HEK293 (cell line): ENCODE data around the gene VEGFB.

Experiments
- CTCF ChIA-PET: fragments of 350-600 bp; formaldehyde crosslinking; extraction: SDS; loops from one replicate; lab custom pipeline; 2021; ENCODE audit warnings: antibody characterized with exemption; lab: Yijun Ruan, JAX
- POLR2A ChIA-PET: fragments of 300-600 bp; formaldehyde crosslinking; extraction: SDS; loops from one replicate; lab custom pipeline; 2020; ENCODE audit warnings: antibody characterized with exemption, inconsistent platforms; lab: Yijun Ruan, JAX
- H3K27ac ChIP-seq: fragments of 200-500 bp; sonication (Bioruptor generic); 2 replicates; pipeline ENCODE4 v1.5.1; 2014; ENCODE audit warnings: low read depth, low read length, control low read depth, inconsistent platforms; ENCODE audit errors: extremely low read depth
- H3K36me3 ChIP-seq, 2 experiments: fragments of 200-500 bp in 1 of 2; sonication (Bioruptor generic) in 1 of 2; 1 replicate in 1 of 2; 2 replicates in 1 of 2; pipeline ENCODE4 v1.5.1; 2014 to 2017; ENCODE audit warnings: inconsistent platforms in 2 of 2, low read length in 2 of 2; ENCODE audit not compliant: control insufficient read depth in 2 of 2, insufficient read depth in 1 of 2
- H3K4me1 ChIP-seq: fragments of 200-500 bp; sonication (Bioruptor generic); 2 replicates; pipeline ENCODE4 v1.5.1; 2014; ENCODE audit warnings: mild to moderate bottlenecking, low read length, inconsistent platforms; ENCODE audit not compliant: control insufficient read depth, insufficient read depth
- H3K4me3 ChIP-seq: 2 replicates; pipeline ENCODE4 v1.5.1; 2011; ENCODE audit warnings: low read depth, mild to moderate bottlenecking, control low read depth, low read length, moderate library complexity
- H3K9me3 ChIP-seq: fragments of 200-500 bp; sonication (Bioruptor generic); 2 replicates; pipeline ENCODE4 v1.5.1; 2014; ENCODE audit warnings: low read depth, low read length, inconsistent platforms; ENCODE audit not compliant: control insufficient read depth, insufficient read depth
- ELK4 ChIP-seq: IDR thresholded peaks from 2 replicates; pipeline ENCODE4 v1.6.1; 2011; ENCODE audit warnings: mild to moderate bottlenecking, low read depth, low read length, borderline replicate concordance
- GLI4 ChIP-seq: fragments of 450-650 bp; formaldehyde crosslinking; IDR thresholded peaks from 2 replicates; pipeline ENCODE4 v1.5.1; 2016; ENCODE audit warnings: missing biosample characterization, missing genetic modification characterization
- KLF7 ChIP-seq: fragments of 450-650 bp; formaldehyde crosslinking; IDR thresholded peaks from 2 replicates; pipeline ENCODE4 v1.5.1; 2016; ENCODE audit warnings: missing biosample characterization, missing genetic modification characterization, borderline replicate concordance
- KLF9 ChIP-seq: fragments of 450-650 bp; formaldehyde crosslinking; IDR thresholded peaks from 2 replicates; pipeline ENCODE4 v1.5.1; 2016; ENCODE audit warnings: missing biosample characterization, missing genetic modification characterization, low read depth
- SP3 ChIP-seq: fragments of 450-650 bp; formaldehyde crosslinking; IDR thresholded peaks from 2 replicates; pipeline ENCODE4 v1.5.1; 2016; ENCODE audit warnings: missing biosample characterization, missing genetic modification characterization
- TCF7L2 ChIP-seq: IDR thresholded peaks from 2 replicates; pipeline ENCODE4 v1.6.1; 2011; ENCODE audit warnings: low read depth, mild to moderate bottlenecking, inconsistent platforms, low read length, moderate library complexity, borderline replicate concordance
- ZBTB11 ChIP-seq: fragments of 450-650 bp; formaldehyde crosslinking; conservative IDR thresholded peaks from 2 replicates; pipeline ENCODE4 v1.5.1; 2016; ENCODE audit warnings: low read depth, missing biosample characterization, missing genetic modification characterization
- ZFP41 ChIP-seq: fragments of 450-650 bp; formaldehyde crosslinking; IDR thresholded peaks from 2 replicates; pipeline ENCODE4 v1.5.1; 2016; ENCODE audit warnings: missing biosample characterization, missing genetic modification characterization, borderline replicate concordance
- ZNF121 ChIP-seq: fragments of 450-650 bp; formaldehyde crosslinking; IDR thresholded peaks from 2 replicates; pipeline ENCODE4 v1.5.1; 2016; ENCODE audit warnings: missing biosample characterization, missing genetic modification characterization
- ZNF140 ChIP-seq: fragments of 450-650 bp; formaldehyde crosslinking; IDR thresholded peaks from 2 replicates; pipeline ENCODE4 v1.5.1; 2016; ENCODE audit warnings: missing biosample characterization, missing genetic modification characterization
- ZNF169 ChIP-seq: fragments of 450-650 bp; formaldehyde crosslinking; IDR thresholded peaks from 2 replicates; pipeline ENCODE4 v1.5.1; 2016; ENCODE audit warnings: missing biosample characterization, missing genetic modification characterization
- ZNF174 ChIP-seq: fragments of 450-650 bp; formaldehyde crosslinking; IDR thresholded peaks from 2 replicates; pipeline ENCODE4 v1.5.0; 2017; ENCODE audit warnings: missing biosample characterization, mild to moderate bottlenecking, missing genetic modification characterization
- ZNF214 ChIP-seq: fragments of 450-650 bp; formaldehyde crosslinking; IDR thresholded peaks from 2 replicates; pipeline ENCODE4 v1.5.1; 2017; ENCODE audit warnings: missing biosample characterization, mild to moderate bottlenecking, missing genetic modification characterization, borderline replicate concordance
- ZNF26 ChIP-seq: fragments of 450-650 bp; formaldehyde crosslinking; IDR thresholded peaks from 2 replicates; pipeline ENCODE4 v1.5.1; 2016; ENCODE audit warnings: missing biosample characterization, missing genetic modification characterization
- ZNF311 ChIP-seq: fragments of 450-650 bp; formaldehyde crosslinking; IDR thresholded peaks from 2 replicates; pipeline ENCODE4 v1.5.1; 2017; ENCODE audit warnings: missing biosample characterization, missing genetic modification characterization, borderline replicate concordance
- ZNF391 ChIP-seq: fragments of 450-650 bp; formaldehyde crosslinking; IDR thresholded peaks from 2 replicates; pipeline ENCODE4 v1.5.1; 2016; ENCODE audit warnings: low read depth, missing biosample characterization, missing genetic modification characterization, borderline replicate concordance
- ZNF621 ChIP-seq: fragments of 450-650 bp; formaldehyde crosslinking; IDR thresholded peaks from 2 replicates; pipeline ENCODE4 v1.5.1; 2017; ENCODE audit warnings: missing biosample characterization, missing genetic modification characterization
- ZNF626 ChIP-seq: fragments of 450-650 bp; sonication (Bioruptor Pico); formaldehyde crosslinking; IDR thresholded peaks from 2 replicates; pipeline ENCODE4 v1.5.1; 2018; ENCODE audit warnings: missing biosample characterization, missing genetic modification characterization, inconsistent platforms

VEGFB gene

GRCh38 chr11:64198511-64198910 lies 35.9 kb upstream of the VEGFB start:
- H3K4me1 ChIP-seq: no peaks in the 10 kb centered on the region
- H3K9me3 ChIP-seq: no peaks in the 10 kb centered on the region
- TF ChIP-seq ZNF121 (tag by site-specific recombination) (0 out of 2 replicates have a peak, but pooled peaks have one; percentile 28), ELK4 (no peak)
- POLR2A ChIA-PET: interaction anchor here (3.1 kb wide), 1 partner anchor 13 kb away, joined by 14 read pairs; the partner anchor contains the start of gene STIP1
- no peak overlapping the region for H3K27ac ChIP-seq
- peaks cover 42 to 94% of the 10 kb centered on the region in 2 experiments for H3K36me3 ChIP-seq
- H3K4me3 ChIP-seq: no peak overlapping the region
- CTCF ChIA-PET: interaction anchor here (0.6 to 0.7 kb wide), 2 partner anchors 24 to 1777 kb away, joined by 3 to 4 read pairs; no protein-coding TSS in a partner anchor

GRCh38 chr11:64201543-64201942 lies 32.8 kb upstream of the VEGFB start:
- ChIA-PET CTCF (interaction anchor here (0.6 to 1.4 kb wide), 3 partner anchors 13 to 175 kb away, joined by 3 to 4 read pairs (median 4); no protein-coding TSS in a partner anchor), POLR2A (interaction anchor here (0.6 to 2.3 kb wide), 3 partner anchors 10 to 21 kb away, joined by 3 to 13 read pairs (median 6); partner anchors contain the start of gene STIP1)
- peaks cover 19 to 92% of the 10 kb centered on the region in 2 experiments; a peak in 2 of 3 replicates for H3K36me3 ChIP-seq
- H3K9me3 ChIP-seq: no peaks in the 10 kb centered on the region
- 0 out of 2 replicates have a peak, but pooled peaks cover 8% of the 10 kb centered on the region for H3K4me1 ChIP-seq
- no peak overlapping the region for H3K27ac ChIP-seq
- no peak overlapping the region for H3K4me3 ChIP-seq
- TF ChIP-seq ZNF26: no peak
- no peak for TF ChIP-seq ZNF169 (tag by site-specific recombination)
- no peak for TF ChIP-seq ZNF626 (tag by site-specific recombination)
- no peak for TF ChIP-seq TCF7L2
- no peak for TF ChIP-seq ZNF391 (tag by site-specific recombination)
- TF ChIP-seq SP3 (tag by site-specific recombination): no peak
- TF ChIP-seq ZNF174 (tag by site-specific recombination): no peak
- TF ChIP-seq KLF7 (tag by site-specific recombination): no peak
- TF ChIP-seq ZNF214: no peak
- no peak for TF ChIP-seq ZFP41 (tag by site-specific recombination)
- no peak for TF ChIP-seq ZBTB11
- TF ChIP-seq KLF9: no peak
- no peak for TF ChIP-seq ZNF621
- TF ChIP-seq ZNF140: no peak
- no peak for TF ChIP-seq ZNF311 (tag by site-specific recombination)
- no peak for TF ChIP-seq GLI4 (tag by site-specific recombination)
